ENCODE results near the gene APLF. TPM values are rescaled to one million over a fixed set of nuclear protein-coding genes. Genes with fewer than 3 reads are reported as not detected.
A peak's percentile ranks its signal among the peaks of the same experiment; 100 is the strongest.
"Not testable (repeated sequence)": the region's sequence is repeated elsewhere in the genome, so short reads cannot be mapped to it uniquely, and the experiment has no call there.

APLF gene
- total RNA-seq, 1 donor from 2014 or later: 8.4 TPM

- Histone ChIP-seq H3K36me3 (ENCODE audit: control insufficient read depth in 3 of 3, insufficient read depth in 3 of 3, low read length in 3 of 3) (peaks cover 0 to 7% (median 2%) of the 10 kb centered on the region in 3 donors), H3K4me3 (ENCODE audit: low read length in 3 of 3) (no peak overlapping the region), H3K27me3 (ENCODE audit: control insufficient read depth in 3 of 3, insufficient read depth in 3 of 3, low read length in 3 of 3) (no peaks in the 10 kb centered on the region), H3K4me1 (ENCODE audit: control insufficient read depth in 3 of 3, insufficient read depth in 3 of 3, low read length in 3 of 3) (no peaks in the 10 kb centered on the region), H3K27ac (ENCODE audit: low read depth, low read length) (no peak overlapping the region), H3K9ac (ENCODE audit: low read depth in 1 of 3, low read length in 3 of 3) (no peak overlapping the region), H3K9me3 (ENCODE audit: control insufficient read depth in 3 of 3, low read length in 3 of 3) (no peaks in the 10 kb centered on the region)
Measured at GRCh38 chr2:68591225-68591624, 123.8 kb downstream of the APLF start.

- H3K4me1 ChIP-seq (ENCODE audit: control insufficient read depth in 3 of 3, insufficient read depth in 3 of 3, low read length in 3 of 3): no peaks in the 10 kb centered on the region
- no peaks in the 10 kb centered on the region for H3K27me3 ChIP-seq (ENCODE audit: control insufficient read depth in 3 of 3, insufficient read depth in 3 of 3, low read length in 3 of 3)
- H3K4me3 ChIP-seq (ENCODE audit: low read length in 3 of 3): no peak overlapping the region
- H3K36me3 ChIP-seq (ENCODE audit: control insufficient read depth in 3 of 3, insufficient read depth in 3 of 3, low read length in 3 of 3): no peaks in the 10 kb centered on the region
- H3K9ac ChIP-seq (ENCODE audit: low read depth in 1 of 3, low read length in 3 of 3): no peak overlapping the region
- H3K27ac ChIP-seq (ENCODE audit: low read depth, low read length): no peak overlapping the region
- H3K9me3 ChIP-seq (ENCODE audit: control insufficient read depth in 3 of 3, low read length in 3 of 3): no peaks in the 10 kb centered on the region
Measured at GRCh38 chr2:68594041-68594440, 126.7 kb downstream of the APLF start.

GRCh38 chr2:68594674-68595492 is 127.5 kb downstream of the APLF start:
- Histone ChIP-seq H3K27me3 (ENCODE audit: control insufficient read depth in 3 of 3, insufficient read depth in 3 of 3, low read length in 3 of 3) (no peaks in the 10 kb centered on the region), H3K9ac (ENCODE audit: low read depth in 1 of 3, low read length in 3 of 3) (no peak overlapping the region), H3K9me3 (ENCODE audit: control insufficient read depth in 3 of 3, low read length in 3 of 3) (no peaks in the 10 kb centered on the region), H3K27ac (ENCODE audit: low read depth, low read length) (no peak overlapping the region), H3K4me3 (ENCODE audit: low read length in 3 of 3) (peak overlapping the region in 1 of 3 donors; percentile 16), H3K4me1 (ENCODE audit: control insufficient read depth in 3 of 3, insufficient read depth in 3 of 3, low read length in 3 of 3) (no peaks in the 10 kb centered on the region), H3K36me3 (ENCODE audit: control insufficient read depth in 3 of 3, insufficient read depth in 3 of 3, low read length in 3 of 3) (no peaks in the 10 kb centered on the region)

GRCh38 chr2:68595493-68595785 is 128.1 kb downstream of the APLF start:
- not testable (repeated sequence) for H3K27me3 ChIP-seq (ENCODE audit: control insufficient read depth in 3 of 3, insufficient read depth in 3 of 3, low read length in 3 of 3); H3K4me1 ChIP-seq (ENCODE audit: control insufficient read depth in 3 of 3, insufficient read depth in 3 of 3, low read length in 3 of 3); H3K27ac ChIP-seq (ENCODE audit: low read depth, low read length); H3K4me3 ChIP-seq (ENCODE audit: low read length in 3 of 3); H3K9ac ChIP-seq (ENCODE audit: low read depth in 1 of 3, low read length in 3 of 3); H3K9me3 ChIP-seq (ENCODE audit: control insufficient read depth in 3 of 3, low read length in 3 of 3); H3K36me3 ChIP-seq (ENCODE audit: control insufficient read depth in 3 of 3, insufficient read depth in 3 of 3, low read length in 3 of 3)

GRCh38 chr2:68600495-68600894 is 133.1 kb downstream of the APLF start:
- not testable (repeated sequence) for H3K9me3 ChIP-seq (ENCODE audit: control insufficient read depth in 3 of 3, low read length in 3 of 3); H3K27ac ChIP-seq (ENCODE audit: low read depth, low read length); H3K4me1 ChIP-seq (ENCODE audit: control insufficient read depth in 3 of 3, insufficient read depth in 3 of 3, low read length in 3 of 3); H3K4me3 ChIP-seq (ENCODE audit: low read length in 3 of 3); H3K27me3 ChIP-seq (ENCODE audit: control insufficient read depth in 3 of 3, insufficient read depth in 3 of 3, low read length in 3 of 3); H3K36me3 ChIP-seq (ENCODE audit: control insufficient read depth in 3 of 3, insufficient read depth in 3 of 3, low read length in 3 of 3); H3K9ac ChIP-seq (ENCODE audit: low read depth in 1 of 3, low read length in 3 of 3)

- H3K4me1 ChIP-seq (ENCODE audit: control insufficient read depth in 3 of 3, insufficient read depth in 3 of 3, low read length in 3 of 3): no peaks in the 10 kb centered on the region
- H3K4me3 ChIP-seq (ENCODE audit: low read length in 3 of 3): no peak overlapping the region
- H3K36me3 ChIP-seq (ENCODE audit: control insufficient read depth in 3 of 3, insufficient read depth in 3 of 3, low read length in 3 of 3): no peaks in the 10 kb centered on the region
- no peak overlapping the region for H3K9ac ChIP-seq (ENCODE audit: low read depth in 1 of 3, low read length in 3 of 3)
- no peaks in the 10 kb centered on the region for H3K27me3 ChIP-seq (ENCODE audit: control insufficient read depth in 3 of 3, insufficient read depth in 3 of 3, low read length in 3 of 3)
- H3K27ac ChIP-seq (ENCODE audit: low read depth, low read length): no peak overlapping the region
- peaks cover 0 to 5% (median 4%) of the 10 kb centered on the region in 3 donors for H3K9me3 ChIP-seq (ENCODE audit: control insufficient read depth in 3 of 3, low read length in 3 of 3)
Measured at GRCh38 chr2:68603059-68603458, 135.7 kb downstream of the APLF start.

- Histone ChIP-seq H3K27me3 (ENCODE audit: control insufficient read depth in 3 of 3, insufficient read depth in 3 of 3, low read length in 3 of 3) (no peaks in the 10 kb centered on the region), H3K36me3 (ENCODE audit: control insufficient read depth in 3 of 3, insufficient read depth in 3 of 3, low read length in 3 of 3) (no peaks in the 10 kb centered on the region), H3K4me1 (ENCODE audit: control insufficient read depth in 3 of 3, insufficient read depth in 3 of 3, low read length in 3 of 3) (no peaks in the 10 kb centered on the region), H3K9me3 (ENCODE audit: control insufficient read depth in 3 of 3, low read length in 3 of 3) (peaks cover 0 to 5% (median 4%) of the 10 kb centered on the region in 3 donors), H3K4me3 (ENCODE audit: low read length in 3 of 3) (no peak overlapping the region), H3K9ac (ENCODE audit: low read depth in 1 of 3, low read length in 3 of 3) (no peak overlapping the region), H3K27ac (ENCODE audit: low read depth, low read length) (no peak overlapping the region)
Measured at GRCh38 chr2:68604077-68604476, 136.7 kb downstream of the APLF start.

- H3K4me1 ChIP-seq (ENCODE audit: control insufficient read depth in 3 of 3, insufficient read depth in 3 of 3, low read length in 3 of 3): no peaks in the 10 kb centered on the region
- no peak overlapping the region for H3K27ac ChIP-seq (ENCODE audit: low read depth, low read length)
- H3K9ac ChIP-seq (ENCODE audit: low read depth in 1 of 3, low read length in 3 of 3): no peak overlapping the region
- no peaks in the 10 kb centered on the region for H3K27me3 ChIP-seq (ENCODE audit: control insufficient read depth in 3 of 3, insufficient read depth in 3 of 3, low read length in 3 of 3)
- peaks cover 3 to 5% (median 4%) of the 10 kb centered on the region in 3 donors for H3K9me3 ChIP-seq (ENCODE audit: control insufficient read depth in 3 of 3, low read length in 3 of 3)
- no peak overlapping the region for H3K4me3 ChIP-seq (ENCODE audit: low read length in 3 of 3)
- H3K36me3 ChIP-seq (ENCODE audit: control insufficient read depth in 3 of 3, insufficient read depth in 3 of 3, low read length in 3 of 3): no peaks in the 10 kb centered on the region
Measured at GRCh38 chr2:68605939-68606338, 138.6 kb downstream of the APLF start.

GRCh38 chr2:68606759-68607158 is 139.4 kb downstream of the APLF start:
- H3K27ac ChIP-seq (ENCODE audit: low read depth, low read length): no peak overlapping the region
- H3K9ac ChIP-seq (ENCODE audit: low read depth in 1 of 3, low read length in 3 of 3): no peak overlapping the region
- H3K36me3 ChIP-seq (ENCODE audit: control insufficient read depth in 3 of 3, insufficient read depth in 3 of 3, low read length in 3 of 3): no peaks in the 10 kb centered on the region
- H3K4me1 ChIP-seq (ENCODE audit: control insufficient read depth in 3 of 3, insufficient read depth in 3 of 3, low read length in 3 of 3): no peaks in the 10 kb centered on the region
- no peaks in the 10 kb centered on the region for H3K27me3 ChIP-seq (ENCODE audit: control insufficient read depth in 3 of 3, insufficient read depth in 3 of 3, low read length in 3 of 3)
- no peak overlapping the region for H3K4me3 ChIP-seq (ENCODE audit: low read length in 3 of 3)
- H3K9me3 ChIP-seq (ENCODE audit: control insufficient read depth in 3 of 3, low read length in 3 of 3): peaks cover 3 to 5% (median 4%) of the 10 kb centered on the region in 3 donors

- peaks cover 0 to 3% (median 0%) of the 10 kb centered on the region in 3 donors for H3K9me3 ChIP-seq (ENCODE audit: control insufficient read depth in 3 of 3, low read length in 3 of 3)
Measured at GRCh38 chr2:68607837-68608236, 140.5 kb downstream of the APLF start.

More at GRCh38 chr2:68607837-68608236, 140.5 kb downstream of the APLF start:
- no peak overlapping the region for H3K4me3 ChIP-seq (ENCODE audit: low read length in 3 of 3)
- H3K36me3 ChIP-seq (ENCODE audit: control insufficient read depth in 3 of 3, insufficient read depth in 3 of 3, low read length in 3 of 3): no peaks in the 10 kb centered on the region
- H3K27ac ChIP-seq (ENCODE audit: low read depth, low read length): no peak overlapping the region
- no peaks in the 10 kb centered on the region for H3K27me3 ChIP-seq (ENCODE audit: control insufficient read depth in 3 of 3, insufficient read depth in 3 of 3, low read length in 3 of 3)
- no peak overlapping the region for H3K9ac ChIP-seq (ENCODE audit: low read depth in 1 of 3, low read length in 3 of 3)
- H3K4me1 ChIP-seq (ENCODE audit: control insufficient read depth in 3 of 3, insufficient read depth in 3 of 3, low read length in 3 of 3): no peaks in the 10 kb centered on the region
